Activated CD8-positive, alpha-beta T cell treated with anti-CD3 and anti-CD28 coated beads for 36 hours (primary cell): Measurements from ENCODE around the gene RDH16. TPM values are rescaled to one million over a fixed set of nuclear protein-coding genes. Genes with fewer than 3 reads are reported as not detected.

ENCODE experiments used
- ATAC-seq: fragments of 200-7000 bp; cut with Tn5 transposase; one replicate; pipeline ENCODE4 v1.10.0; 2021; ENCODE audit warnings: mild to moderate bottlenecking, moderate library complexity
- CTCF ChIA-PET: fragments of 350-600 bp; sonication (Branson Sonifier 250); formaldehyde crosslinking; loops from one replicate; lab custom pipeline; 2021; ENCODE audit warnings: antibody characterized with exemption; lab: Charles Lee
- POLR2A ChIA-PET: fragments of 350-600 bp; sonication (Branson Sonifier 250); formaldehyde crosslinking; loops from one replicate; lab custom pipeline; 2021; ENCODE audit warnings: antibody characterized with exemption; lab: Charles Lee
- DNase-seq: peaks from one replicate; pipeline ENCODE4 v3.0.0-alpha.2; 2020
- H3K27ac Mint-ChIP-seq: one replicate; pipeline ENCODE4 v1.8.0; 2021; ENCODE audit warnings: mild to moderate bottlenecking, mixed read lengths
- H3K27me3 Mint-ChIP-seq: one replicate; pipeline ENCODE4 v1.8.0; 2021; ENCODE audit warnings: mixed read lengths
- H3K36me3 Mint-ChIP-seq: one replicate; pipeline ENCODE4 v1.8.0; 2021; ENCODE audit warnings: low read depth, mixed read lengths
- H3K4me1 Mint-ChIP-seq: one replicate; pipeline ENCODE4 v1.8.0; 2021; ENCODE audit warnings: low read depth, mixed read lengths
- H3K4me3 Mint-ChIP-seq: one replicate; pipeline ENCODE4 v1.8.0; 2021; ENCODE audit warnings: mild to moderate bottlenecking, moderate library complexity, mixed read lengths
- H3K9me3 Mint-ChIP-seq: one replicate; pipeline ENCODE4 v1.8.0; 2021; ENCODE audit warnings: mixed read lengths
- CTCF ChIP-seq: fragments of 200-600 bp; IDR thresholded peaks from one replicate; pipeline ENCODE4 v1.8.0; 2022; ENCODE audit warnings: antibody characterized with exemption, mild to moderate bottlenecking
- intact Hi-C: fragments of 100-400 bp; cut with micrococcal nuclease; formaldehyde crosslinking; loops from one replicate; pipeline ENCODE4 v1.10.0; 2022
- total RNA-seq, 2 experiments: library from RNA; stranded (reverse); gene quantifications; one replicate each; pipeline ENCODE4 v1.2.3, GENCODE V29; 2021

Gene RDH16
- total RNA-seq, 2 experiments from 2014 or later, result 0.34 to 0.36 TPM

- CTCF ChIA-PET, result interaction anchor here (1.0 kb wide), 1 partner anchor 444 kb away, joined by 3 read pairs; no protein-coding TSS in a partner anchor
- Mint-ChIP-seq H3K4me1 (no peaks in the 10 kb centered on the region), H3K36me3 (no peaks in the 10 kb centered on the region)
These were observed 1.0 kb upstream of the RDH16 start for GRCh38 chr12:56958422-56958821.

GRCh38 chr12:56955631-56956256 lies 1.7 kb downstream of the RDH16 start:
- Mint-ChIP-seq H3K4me1 (no peaks in the 10 kb centered on the region), H3K36me3 (no peaks in the 10 kb centered on the region), H3K9me3 (no peaks in the 10 kb centered on the region), H3K27ac (no peak overlapping the region), H3K4me3 (no peak overlapping the region), H3K27me3 (no peaks in the 10 kb centered on the region)
- ChIA-PET CTCF (no interaction called here), POLR2A (no interaction called here)
- intact Hi-C loops, result no loop called here
- no peak for TF ChIP-seq CTCF
- ATAC-seq (no peak), DNase-seq (no peak)

More at GRCh38 chr12:56958422-56958821, 1.0 kb upstream of the RDH16 start:
- POLR2A ChIA-PET, result no interaction called here
- no peak for ATAC-seq
- no peaks in the 10 kb centered on the region for H3K9me3 Mint-ChIP-seq
- DNase-seq, result no peak
- H3K27ac Mint-ChIP-seq, result no peak overlapping the region
- intact Hi-C loops, result no loop called here
- no peak for TF ChIP-seq CTCF
- H3K27me3 Mint-ChIP-seq, result peaks cover 1% of the 10 kb centered on the region
- no peak overlapping the region for H3K4me3 Mint-ChIP-seq

GRCh38 chr12:56954958-56955355 lies 2.5 kb downstream of the RDH16 start:
- ATAC-seq, result no peak
- no peaks in the 10 kb centered on the region for H3K9me3 Mint-ChIP-seq
- H3K27ac Mint-ChIP-seq, result no peak overlapping the region
- no peaks in the 10 kb centered on the region for H3K4me1 Mint-ChIP-seq
- no peak overlapping the region for H3K4me3 Mint-ChIP-seq
- intact Hi-C loops, result no loop called here
- ChIA-PET POLR2A (no interaction called here), CTCF (no interaction called here)
- no peaks in the 10 kb centered on the region for H3K27me3 Mint-ChIP-seq
- DNase-seq, result no peak
- no peak for TF ChIP-seq CTCF
- no peaks in the 10 kb centered on the region for H3K36me3 Mint-ChIP-seq

DNA sequence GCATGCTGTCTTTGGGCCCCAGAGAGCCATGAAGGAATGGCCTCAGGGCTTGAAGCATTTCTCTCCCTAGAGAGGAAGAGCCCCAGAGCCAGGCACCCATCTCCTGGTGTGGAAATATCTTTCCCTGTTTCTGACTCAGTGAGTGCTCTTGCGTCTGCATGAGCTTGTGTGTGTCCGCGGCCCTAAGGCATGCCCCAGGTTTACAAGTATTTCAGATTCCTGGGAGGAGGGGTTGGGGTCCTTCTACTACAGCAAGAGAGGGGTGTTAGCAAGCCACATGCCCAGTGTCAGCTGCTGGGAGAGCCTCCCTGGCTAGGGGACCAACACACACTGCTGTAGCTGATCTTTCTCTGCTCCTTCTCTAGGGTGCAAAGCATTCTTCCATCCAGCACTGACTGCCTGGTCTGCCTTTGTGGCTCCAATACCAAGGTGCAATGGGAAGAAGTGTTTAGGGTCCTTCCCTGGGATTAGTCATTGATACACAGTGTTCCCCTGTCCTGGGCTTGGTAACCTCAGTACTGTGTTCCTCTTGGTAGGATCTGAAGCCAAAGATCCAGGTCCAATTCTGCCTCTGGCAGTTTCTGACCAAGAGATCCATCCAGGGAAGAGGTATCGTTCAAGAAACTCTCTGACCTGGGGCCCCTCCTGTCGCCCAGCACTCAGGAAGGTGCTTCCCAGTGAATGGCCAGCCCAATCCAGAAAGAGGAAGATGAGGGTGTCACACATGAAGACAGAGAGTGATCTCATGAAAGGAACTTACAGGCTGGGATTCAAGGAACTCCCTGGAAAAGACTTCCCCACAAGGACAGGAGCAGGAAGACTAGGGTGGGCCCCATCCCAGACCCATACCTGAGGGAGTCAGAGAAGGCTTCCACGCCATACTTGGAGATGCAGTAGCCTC lies 3.1 kb downstream of the RDH16 start:
- intact Hi-C loops, result no loop called here

More for the DNA sequence above, 3.1 kb downstream of the RDH16 start:
- DNase-seq (no peak), ATAC-seq (no peak)
- H3K27me3 Mint-ChIP-seq, result no peaks in the 10 kb centered on the region
- H3K4me3 Mint-ChIP-seq, result no peak overlapping the region
- H3K27ac Mint-ChIP-seq, result no peak overlapping the region
- TF ChIP-seq CTCF, result no peak
- no peaks in the 10 kb centered on the region for H3K4me1 Mint-ChIP-seq
- ChIA-PET CTCF (no interaction called here), POLR2A (interaction anchor here (0.6 kb wide), 1 partner anchor 26 kb away, joined by 3 read pairs; no protein-coding TSS in a partner anchor)
- no peaks in the 10 kb centered on the region for H3K36me3 Mint-ChIP-seq
- H3K9me3 Mint-ChIP-seq, result no peaks in the 10 kb centered on the region
